Lower leg skin (tissue), 4 donors: ENCODE results near the gene OVOL1. TPM values are rescaled to one million over a fixed set of nuclear protein-coding genes. Genes with fewer than 3 reads are reported as not detected.

Source experiments
- DNase-seq, 2 donors: peaks; one replicate each; pipeline ENCODE4 v3.0.0-alpha.2; 2019; ENCODE audit warnings: low spot score in 2 of 2
- H3K4me3 ChIP-seq: fragments of 200-600 bp; sonication (generic); 2 replicates; pipeline ENCODE4 v1.5.1; 2017; ENCODE audit warnings: mild to moderate bottlenecking, low read depth; ENCODE audit not compliant: poor library complexity, severe bottlenecking
- POLR2A ChIP-seq, 2 donors: fragments of 450-650 bp; IDR thresholded peaks; one replicate each; pipeline ENCODE4 v1.6.1; 2016 to 2017; ENCODE audit warnings: antibody characterized with exemption in 2 of 2, mild to moderate bottlenecking in 1 of 2, moderate library complexity in 1 of 2
- WGBS, 2 donors: methylation state at CpG; one replicate each; pipeline ENCODE4 v1.1.5; 2018; 5-methylcytosine and 5-hydroxymethylcytosine counted together
- intact Hi-C: fragments of 100-400 bp; cut with DNase I; formaldehyde crosslinking; loops from one replicate; pipeline ENCODE4 v1.15.0; 2023; ENCODE audit warnings: low total_unique reads
- total RNA-seq, 4 donors: library from RNA; depleted of rRNA; stranded (reverse); fragments of >200 nt; gene quantifications; one replicate each; pipeline ENCODE4 v1.1.0, GENCODE V29; 2016
- TF ChIP-seq, protein P1 (sequence below), 3 donors: fragments of 450-650 bp; IDR thresholded peaks; one replicate each; pipeline ENCODE4 v1.5.1; 2016; ENCODE audit warnings: antibody characterized with exemption in 3 of 3, mild to moderate bottlenecking in 3 of 3, moderate library complexity in 2 of 3

Gene OVOL1
- total RNA-seq, 4 donors from 2014 or later = 74.8 to 159 (median 105) TPM

DNA sequence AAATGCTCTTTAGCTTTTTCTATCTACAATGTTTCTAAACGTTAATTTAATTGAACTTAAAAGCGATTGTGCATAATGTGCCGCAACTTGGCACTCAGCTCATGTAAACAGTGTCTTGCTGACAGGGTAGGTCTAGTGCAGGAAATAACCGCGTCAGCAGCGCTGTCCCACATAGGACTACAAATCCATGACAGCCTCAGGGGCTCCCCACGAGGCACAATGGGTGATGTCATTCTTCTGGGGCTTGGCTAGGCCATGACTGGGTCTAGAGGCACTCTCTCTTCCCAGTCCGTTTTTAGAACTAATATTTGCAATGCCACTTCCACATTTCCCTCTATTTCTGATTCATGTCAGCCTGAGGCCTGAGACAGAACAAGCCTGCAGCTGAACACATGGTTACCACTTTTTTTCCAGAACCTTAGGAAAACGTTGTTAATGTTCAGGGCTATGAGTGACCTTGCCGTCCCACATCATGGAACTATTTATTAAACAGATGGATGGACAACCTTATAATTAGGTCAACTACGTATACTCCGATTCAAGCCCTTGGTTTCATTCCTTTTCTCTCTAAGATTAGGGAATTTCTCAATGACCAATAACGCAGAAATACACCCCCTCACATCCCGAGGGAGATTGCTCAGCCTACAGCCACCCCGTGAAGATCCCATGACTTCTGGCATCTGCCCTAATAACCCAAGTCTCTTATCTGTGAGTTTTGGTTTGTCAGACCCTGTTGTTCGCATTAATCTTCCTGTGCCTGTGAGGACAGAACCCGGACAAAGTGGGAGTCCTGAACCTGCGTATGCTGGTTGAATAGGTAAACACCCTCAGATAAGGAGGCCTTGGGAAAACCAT, 27.5 kb downstream of the OVOL1 start:
- H3K4me3 ChIP-seq = no peak overlapping the region
- no peak for TF ChIP-seq POLR2A (IDR thresholded peaks at IDR 0.05)
- TF ChIP-seq, protein P1, sequence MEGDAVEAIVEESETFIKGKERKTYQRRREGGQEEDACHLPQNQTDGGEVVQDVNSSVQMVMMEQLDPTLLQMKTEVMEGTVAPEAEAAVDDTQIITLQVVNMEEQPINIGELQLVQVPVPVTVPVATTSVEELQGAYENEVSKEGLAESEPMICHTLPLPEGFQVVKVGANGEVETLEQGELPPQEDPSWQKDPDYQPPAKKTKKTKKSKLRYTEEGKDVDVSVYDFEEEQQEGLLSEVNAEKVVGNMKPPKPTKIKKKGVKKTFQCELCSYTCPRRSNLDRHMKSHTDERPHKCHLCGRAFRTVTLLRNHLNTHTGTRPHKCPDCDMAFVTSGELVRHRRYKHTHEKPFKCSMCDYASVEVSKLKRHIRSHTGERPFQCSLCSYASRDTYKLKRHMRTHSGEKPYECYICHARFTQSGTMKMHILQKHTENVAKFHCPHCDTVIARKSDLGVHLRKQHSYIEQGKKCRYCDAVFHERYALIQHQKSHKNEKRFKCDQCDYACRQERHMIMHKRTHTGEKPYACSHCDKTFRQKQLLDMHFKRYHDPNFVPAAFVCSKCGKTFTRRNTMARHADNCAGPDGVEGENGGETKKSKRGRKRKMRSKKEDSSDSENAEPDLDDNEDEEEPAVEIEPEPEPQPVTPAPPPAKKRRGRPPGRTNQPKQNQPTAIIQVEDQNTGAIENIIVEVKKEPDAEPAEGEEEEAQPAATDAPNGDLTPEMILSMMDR (IDR thresholded peaks at IDR 0.05) = no peak
- intact Hi-C loops = no loop called here
- WGBS, 2 donors = 48 to 56% methylated on average over 18 of the region's 18 CpGs
- DNase-seq = no peak

DNA sequence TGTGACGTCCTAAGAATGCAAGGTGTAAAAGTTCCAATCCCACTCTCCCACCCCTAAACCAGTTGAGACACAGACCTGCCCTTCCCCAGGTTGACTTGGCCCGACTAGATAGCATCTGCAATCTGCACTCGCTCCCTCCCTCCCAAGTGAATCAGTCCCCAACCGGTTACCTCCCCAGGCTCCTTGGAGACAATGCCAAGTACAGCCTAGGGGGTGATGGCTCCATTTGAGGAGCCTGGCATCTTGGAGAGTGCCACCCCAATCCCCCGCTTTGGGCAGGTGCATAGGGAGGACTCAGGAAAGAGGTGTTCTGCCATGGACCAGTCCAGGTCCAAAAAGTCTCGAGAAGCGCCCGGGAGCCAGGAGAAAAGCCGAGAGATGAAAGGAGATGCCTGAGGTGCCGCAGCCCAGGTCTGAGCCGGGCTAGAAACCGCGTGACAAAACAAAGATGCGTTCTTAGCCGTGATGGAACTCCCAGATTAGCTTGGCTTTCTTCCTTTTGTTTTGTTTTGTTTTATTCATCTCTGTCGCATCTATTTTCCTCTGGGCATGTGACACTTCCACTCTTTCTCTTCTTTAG, 28.2 kb downstream of the OVOL1 start:
- 61% methylated on average over 16 of the region's 16 CpGs for WGBS, 2 donors
- no peak for DNase-seq
- intact Hi-C loops = loop anchor here (5.0 kb wide), 1 partner anchor 108 kb away; no protein-coding TSS in a partner anchor
- no peak overlapping the region for H3K4me3 ChIP-seq
- no peak for TF ChIP-seq POLR2A (IDR thresholded peaks at IDR 0.05)
- TF ChIP-seq, protein P1 (IDR thresholded peaks at IDR 0.05) = no peak

DNA sequence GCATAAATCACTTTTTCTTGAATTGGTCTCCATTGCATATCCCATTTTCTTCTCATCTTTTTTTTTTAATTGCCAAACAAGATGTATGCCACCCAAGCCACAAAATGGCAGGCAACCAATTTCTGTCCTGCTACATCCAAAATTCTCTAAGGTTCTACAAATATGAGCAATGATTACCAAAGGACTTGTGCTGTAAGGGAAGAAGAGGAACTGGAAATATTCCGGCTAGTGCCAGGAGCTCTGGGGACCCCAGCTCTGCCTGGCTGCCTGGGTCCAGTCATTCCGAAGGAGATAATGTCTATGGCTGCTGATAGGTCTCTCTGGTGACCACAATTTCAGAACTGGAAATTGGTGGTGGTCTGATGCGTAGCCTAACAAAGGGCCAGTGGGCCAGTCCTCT, 29.8 kb downstream of the OVOL1 start:
- H3K4me3 ChIP-seq = no peak overlapping the region
- no peak for TF ChIP-seq POLR2A (IDR thresholded peaks at IDR 0.05)
- TF ChIP-seq, protein P1 (IDR thresholded peaks at IDR 0.05) = no peak

DNA sequence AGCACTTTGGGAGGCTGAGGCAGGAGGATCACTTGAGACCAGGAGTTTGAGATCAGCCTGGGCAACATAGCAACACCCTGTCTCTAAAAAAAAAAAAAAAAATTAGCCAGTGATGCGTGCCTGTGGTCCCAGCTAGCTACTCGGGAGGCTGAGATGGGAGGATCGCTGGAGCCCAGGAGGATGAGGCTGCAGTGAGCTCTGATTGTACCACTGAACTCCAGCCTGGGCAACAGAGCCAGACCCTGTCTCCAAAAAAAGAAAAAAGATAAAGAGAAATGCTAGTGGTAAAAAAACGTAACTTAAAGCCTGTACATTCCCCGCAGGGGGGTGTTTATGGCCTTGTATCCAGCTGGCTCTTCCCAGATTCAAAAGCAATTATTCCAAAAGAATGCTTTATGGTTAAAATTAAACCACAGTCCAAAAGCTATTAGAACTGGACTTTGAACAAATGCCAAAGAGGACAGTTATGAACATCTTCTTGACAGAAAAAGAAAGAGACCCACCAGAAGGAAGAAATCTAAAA, 30.5 kb downstream of the OVOL1 start:
- peak overlapping the region; percentile 52 for H3K4me3 ChIP-seq
- 58 to 64% methylated on average over 5 of the region's 5 CpGs for WGBS, 2 donors
- intact Hi-C loops = loop anchor here (5.0 kb wide), 1 partner anchor 110 kb away; no protein-coding TSS in a partner anchor
- TF ChIP-seq, protein P1 (IDR thresholded peaks at IDR 0.05) = no peak
- no peak for TF ChIP-seq POLR2A (IDR thresholded peaks at IDR 0.05)
- DNase-seq = no peak

More for the DNA sequence above, 29.8 kb downstream of the OVOL1 start:
- intact Hi-C loops = loop anchor here (5.0 kb wide), 1 partner anchor 109 kb away; no protein-coding TSS in a partner anchor
- whole genome bisulfite sequencing, 2 donors = 92 to 93% methylated on average over 3 of the region's 3 CpGs
- DNase-seq = no peak

DNA sequence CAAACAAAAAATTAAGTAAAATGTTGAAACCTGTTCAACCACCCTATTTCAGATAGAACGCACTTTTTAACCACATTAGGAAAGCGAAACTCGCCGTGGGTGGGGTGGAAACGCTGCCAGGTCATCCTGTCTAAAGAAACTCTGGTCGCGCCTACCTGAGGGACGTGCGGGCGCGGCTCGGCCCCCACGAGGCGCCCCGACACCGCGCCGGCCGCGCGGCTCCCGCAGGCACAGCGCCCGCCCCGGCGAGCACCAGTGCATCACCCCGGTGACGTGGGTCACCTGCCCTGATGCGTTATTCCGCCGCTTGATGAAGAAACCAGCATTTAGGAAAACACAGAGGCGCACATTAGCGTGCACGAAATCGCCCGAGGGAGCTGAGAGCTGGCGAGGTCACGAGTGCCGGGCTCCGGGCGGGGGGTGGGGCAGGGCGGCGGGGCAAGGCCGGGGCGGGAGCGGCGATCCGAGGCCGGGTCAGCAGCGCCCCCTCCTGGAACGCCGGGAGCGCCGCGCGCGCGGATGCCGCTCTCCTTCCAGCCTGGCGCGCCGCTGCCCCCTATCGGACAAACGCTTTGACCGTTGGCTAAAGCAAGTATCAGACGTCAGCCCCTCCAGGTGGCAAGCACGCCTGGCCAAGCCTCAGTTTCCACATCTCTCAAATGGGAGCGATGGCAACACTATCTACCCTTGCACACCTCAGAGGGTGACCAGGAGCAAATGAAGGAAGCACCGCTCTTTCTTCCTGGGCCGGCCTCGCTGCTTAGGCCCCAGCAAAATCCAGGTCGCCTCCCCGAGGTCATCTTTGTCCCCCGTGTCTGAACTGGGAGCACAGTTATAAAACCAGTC, 31.2 kb downstream of the OVOL1 start:
- peak; percentile 90 to 99 for DNase-seq
- 6 to 8% methylated on average over 47 to 71 of the region's 74 CpGs for WGBS, 2 donors
- intact Hi-C loops = loop anchor here (5.0 kb wide), 1 partner anchor 111 kb away; no protein-coding TSS in a partner anchor

More for the DNA sequence above, 31.2 kb downstream of the OVOL1 start:
- TF ChIP-seq POLR2A (IDR thresholded peaks at IDR 0.05) = no peak
- TF ChIP-seq, protein P1 (IDR thresholded peaks at IDR 0.05) = peak in 2 of 3 donors; percentile 62 to 97
- peak overlapping the region; percentile 52 for H3K4me3 ChIP-seq
